Activated CD8-positive, alpha-beta memory T cell treated with anti-CD3 and anti-CD28 coated beads for 36 hours (primary cell): Measurements from ENCODE around the gene COL21A1. TPM values are rescaled to one million over a fixed set of nuclear protein-coding genes. Genes with fewer than 3 reads are reported as not detected.

ENCODE experiments used
- CTCF ChIA-PET: fragments of 350-600 bp; sonication (Branson Sonifier 250); formaldehyde crosslinking; loops from one replicate; lab custom pipeline; 2021; ENCODE audit warnings: antibody characterized with exemption; lab: Charles Lee
- POLR2A ChIA-PET: fragments of 350-600 bp; sonication (Branson Sonifier 250); formaldehyde crosslinking; loops from one replicate; lab custom pipeline; 2021; ENCODE audit warnings: antibody characterized with exemption; lab: Charles Lee
- total RNA-seq, 2 experiments: library from RNA; stranded (reverse); gene quantifications; one replicate each; pipeline ENCODE4 v1.2.3, GENCODE V29; 2021

COL21A1 gene
- total RNA-seq, 2 experiments from 2014 or later: not detected

DNA sequence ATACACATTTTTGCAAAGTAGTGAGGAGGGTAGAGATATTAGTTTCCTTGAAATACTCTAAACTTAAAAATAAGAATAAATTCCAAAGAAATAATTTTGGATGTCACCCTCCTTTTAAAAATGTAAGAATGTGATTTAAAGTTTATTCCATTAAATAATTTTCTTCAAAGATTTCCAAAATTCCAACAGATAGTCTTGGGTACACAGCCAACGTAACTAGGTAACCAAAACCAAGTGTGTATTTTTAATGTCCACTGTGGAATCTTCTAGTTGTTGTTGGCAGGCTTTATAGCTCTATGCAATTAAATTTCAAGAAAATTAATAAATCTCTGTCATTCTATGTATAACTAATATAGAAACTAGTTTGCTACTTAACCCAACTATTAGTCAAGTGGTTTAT lies 101.3 kb downstream of the COL21A1 start:
- POLR2A ChIA-PET: no interaction called here
- CTCF ChIA-PET: no interaction called here

DNA sequence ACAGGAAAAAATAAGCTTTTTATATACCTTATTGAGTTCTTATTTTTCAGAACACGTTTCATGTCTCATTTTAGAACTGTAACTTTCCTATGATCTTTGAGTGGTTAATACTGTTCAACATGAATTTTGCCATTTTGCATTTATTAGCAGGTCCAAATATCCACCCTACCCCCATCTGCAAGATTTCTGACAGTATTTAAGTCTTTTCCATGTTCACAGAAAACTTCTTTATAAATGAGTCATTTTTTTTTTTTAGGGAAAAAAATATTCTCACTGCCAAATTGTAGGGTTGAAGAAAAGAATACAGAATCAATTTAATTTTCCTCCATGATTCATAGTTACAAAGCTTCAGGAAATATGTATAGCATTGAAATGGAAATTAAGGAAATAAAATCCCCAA lies 101.8 kb downstream of the COL21A1 start:
- ChIA-PET POLR2A (no interaction called here), CTCF (no interaction called here)

DNA sequence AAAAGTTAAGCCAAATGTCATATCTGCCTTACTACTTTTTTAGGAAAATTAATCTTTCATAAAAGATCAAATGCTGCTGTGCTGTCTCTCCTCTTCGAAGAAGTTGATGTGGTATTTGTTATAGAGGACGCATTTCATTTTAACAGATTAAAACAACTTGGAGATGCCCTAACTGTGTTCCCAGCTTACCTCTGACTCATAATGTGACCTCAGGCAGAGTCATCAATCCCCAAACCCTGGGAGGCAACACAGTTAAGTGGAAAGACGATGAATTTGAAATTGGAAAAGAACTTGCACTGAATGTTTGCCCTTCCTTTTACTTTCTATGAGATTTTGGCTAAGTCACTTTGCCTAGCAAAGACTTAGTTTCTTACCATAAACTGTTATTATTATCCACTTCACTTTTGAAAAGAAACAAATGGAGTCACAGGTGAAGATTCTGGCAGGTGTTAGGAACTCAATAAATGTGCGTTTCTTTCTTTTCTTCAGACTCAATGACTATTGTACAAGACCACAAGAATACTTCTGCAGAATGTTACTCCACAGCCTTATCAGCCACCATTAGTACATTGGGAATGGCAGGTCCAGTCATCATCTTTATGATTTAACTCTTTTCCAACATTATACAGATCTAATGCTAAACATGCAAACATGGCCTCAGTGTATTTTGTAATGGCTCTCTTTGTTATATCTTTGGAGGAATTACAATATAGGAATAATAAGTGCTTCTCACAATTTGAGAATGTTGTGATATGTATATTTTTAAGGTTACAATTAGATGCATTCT lies 102.6 kb downstream of the COL21A1 start:
- CTCF ChIA-PET: no interaction called here

DNA sequence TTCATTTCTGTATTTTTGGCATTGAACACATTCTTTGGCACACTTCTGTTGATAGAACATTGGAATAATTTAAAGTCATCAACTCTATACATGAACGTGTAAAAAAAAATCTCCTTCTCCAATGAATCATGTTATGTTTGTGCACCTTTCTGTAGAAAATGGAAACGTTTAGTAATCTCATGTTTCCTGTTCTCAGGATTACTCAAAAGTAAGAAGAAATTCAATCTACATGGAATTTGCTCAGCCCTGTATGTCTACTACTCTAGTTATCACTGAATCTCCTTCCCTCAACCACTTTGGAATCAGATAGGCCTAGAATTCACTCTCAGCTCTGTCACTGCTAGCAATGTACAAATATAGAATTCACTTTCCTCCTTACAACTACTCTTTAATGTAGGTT lies 103.6 kb downstream of the COL21A1 start:
- CTCF ChIA-PET: no interaction called here
- POLR2A ChIA-PET: no interaction called here

More for the DNA sequence above, 102.6 kb downstream of the COL21A1 start:
- POLR2A ChIA-PET: no interaction called here

DNA sequence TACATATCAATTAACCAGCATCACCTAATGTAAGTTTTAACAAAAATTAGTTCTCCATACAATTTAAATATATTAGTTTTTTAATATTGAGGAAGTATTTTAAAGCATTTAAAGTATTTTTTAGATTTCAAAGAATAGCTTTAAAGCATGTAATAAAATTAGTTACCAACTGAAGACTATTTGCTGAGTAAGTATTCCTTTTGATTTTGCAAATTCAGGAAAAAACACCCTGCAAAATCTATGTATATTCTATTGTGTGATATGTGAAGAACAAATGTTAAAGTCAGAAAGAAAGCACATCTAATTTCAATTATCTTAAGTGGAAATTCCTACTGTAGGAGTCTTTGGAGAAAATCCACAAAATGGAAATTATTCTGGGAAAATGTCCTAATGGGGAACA lies 107.3 kb downstream of the COL21A1 start:
- POLR2A ChIA-PET: no interaction called here
- CTCF ChIA-PET: no interaction called here

DNA sequence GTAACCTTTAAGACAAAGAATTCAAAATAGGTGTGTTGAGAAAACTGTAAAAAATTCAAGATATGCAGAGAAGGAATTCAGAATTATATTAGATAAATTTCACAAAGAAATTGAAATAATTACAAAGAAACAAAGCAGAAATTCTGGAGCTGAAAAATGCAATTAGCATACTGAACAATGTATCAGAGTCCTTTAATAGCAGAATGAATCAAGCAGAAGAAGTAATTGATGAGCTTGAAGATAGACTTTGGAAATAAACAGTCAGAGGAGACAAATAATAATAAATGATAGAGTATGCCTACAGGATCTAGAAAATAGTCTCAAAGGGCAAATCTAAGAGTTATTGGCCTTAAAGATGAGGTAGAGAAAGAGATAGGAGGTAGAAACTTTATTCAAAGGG lies 131.7 kb downstream of the COL21A1 start:
- CTCF ChIA-PET: no interaction called here
- POLR2A ChIA-PET: no interaction called here

DNA sequence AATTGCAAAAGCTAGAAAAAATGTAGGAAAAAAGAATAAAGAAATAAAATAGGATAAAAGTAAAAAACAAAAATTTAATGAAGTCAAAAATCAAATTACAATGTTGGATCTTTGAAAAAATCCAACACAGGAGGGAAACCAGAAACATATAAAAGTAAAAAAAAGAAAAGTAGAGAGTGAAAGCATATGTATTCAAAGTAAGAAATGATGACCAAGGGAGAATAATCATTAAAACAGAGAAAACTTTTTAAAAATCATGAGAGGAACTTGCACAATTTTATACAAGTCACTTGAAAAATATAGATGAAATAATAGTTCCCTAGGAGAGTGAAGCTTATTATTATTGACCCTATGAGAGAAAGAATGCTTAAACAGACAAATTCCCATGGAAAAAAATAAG lies 138.2 kb downstream of the COL21A1 start:
- POLR2A ChIA-PET: no interaction called here
- CTCF ChIA-PET: no interaction called here

DNA sequence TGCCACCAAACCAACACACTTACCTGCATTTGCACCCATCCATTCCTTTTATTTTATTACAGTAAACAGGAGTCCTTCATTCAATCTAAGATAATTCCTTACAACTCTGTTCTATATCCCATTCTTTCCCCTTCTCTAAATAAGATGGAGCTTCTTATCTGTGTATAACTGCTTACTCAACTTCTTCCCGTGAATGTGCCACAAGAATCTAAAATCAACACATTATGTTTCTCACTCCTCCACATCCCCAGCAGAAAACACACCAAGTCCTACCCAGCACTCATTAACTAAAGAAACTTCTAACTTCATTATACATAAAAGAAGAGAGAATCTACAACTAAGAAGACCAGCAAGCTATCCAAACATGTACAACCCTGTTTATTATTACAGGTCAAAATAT lies 141.1 kb downstream of the COL21A1 start:
- CTCF ChIA-PET: no interaction called here
- POLR2A ChIA-PET: no interaction called here

DNA sequence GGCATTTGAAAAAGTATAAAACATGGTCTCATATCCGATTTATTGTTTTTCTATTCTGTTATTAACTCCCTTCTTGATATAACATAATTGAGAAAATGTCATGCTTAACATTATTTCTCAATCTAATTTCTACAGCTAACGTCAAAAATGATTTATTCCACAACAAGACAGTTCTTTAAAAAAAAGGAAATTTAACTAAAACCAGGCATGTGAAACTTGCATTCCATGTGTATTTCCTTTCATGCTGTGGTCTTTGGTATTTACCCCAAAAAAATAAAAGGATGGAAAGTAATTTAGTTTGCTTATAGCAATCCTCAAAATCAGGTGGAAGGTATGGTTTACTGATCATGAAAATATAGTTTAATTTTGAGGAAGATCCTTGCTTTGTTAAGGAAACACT lies 142.8 kb downstream of the COL21A1 start:
- POLR2A ChIA-PET: no interaction called here
- CTCF ChIA-PET: no interaction called here

DNA sequence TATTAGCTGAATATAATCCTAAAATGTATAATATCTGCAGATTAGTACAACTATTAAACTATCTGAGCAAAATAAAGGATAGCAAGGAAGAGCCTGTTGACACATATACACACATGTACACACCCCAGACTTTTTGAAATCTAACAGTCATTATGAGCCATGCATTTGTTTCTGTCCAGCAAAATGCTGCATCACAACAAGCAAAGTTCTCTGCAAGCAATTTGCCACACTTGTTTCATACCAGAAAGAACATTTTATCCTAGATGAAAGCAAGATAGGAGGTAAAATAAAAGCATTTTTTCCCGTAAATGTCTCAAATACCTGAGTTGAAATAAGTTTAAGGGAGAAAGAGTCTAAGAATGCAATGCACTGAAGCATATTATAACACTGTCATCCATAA lies 145.2 kb downstream of the COL21A1 start:
- ChIA-PET POLR2A (no interaction called here), CTCF (no interaction called here)

DNA sequence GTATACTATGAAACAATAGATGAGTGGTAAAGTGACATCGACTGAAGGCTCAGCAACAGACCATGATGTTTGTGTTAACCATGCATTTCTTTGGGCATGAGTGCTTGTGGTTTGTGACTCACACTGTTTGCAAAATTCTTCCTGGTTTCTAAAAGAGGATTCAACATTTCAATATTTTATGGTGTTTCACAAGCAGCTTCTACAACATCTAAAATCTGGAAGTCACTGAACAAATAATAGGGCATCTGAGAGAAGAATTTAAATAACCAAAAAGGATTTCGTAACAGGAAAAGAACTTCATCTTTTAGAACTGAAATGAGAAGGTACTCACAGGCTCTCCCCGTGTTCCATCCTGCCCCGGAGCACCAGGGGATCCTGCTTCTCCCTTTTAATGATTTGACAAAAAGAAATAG lies 146.2 kb downstream of the COL21A1 start:
- CTCF ChIA-PET: no interaction called here
- POLR2A ChIA-PET: no interaction called here

DNA sequence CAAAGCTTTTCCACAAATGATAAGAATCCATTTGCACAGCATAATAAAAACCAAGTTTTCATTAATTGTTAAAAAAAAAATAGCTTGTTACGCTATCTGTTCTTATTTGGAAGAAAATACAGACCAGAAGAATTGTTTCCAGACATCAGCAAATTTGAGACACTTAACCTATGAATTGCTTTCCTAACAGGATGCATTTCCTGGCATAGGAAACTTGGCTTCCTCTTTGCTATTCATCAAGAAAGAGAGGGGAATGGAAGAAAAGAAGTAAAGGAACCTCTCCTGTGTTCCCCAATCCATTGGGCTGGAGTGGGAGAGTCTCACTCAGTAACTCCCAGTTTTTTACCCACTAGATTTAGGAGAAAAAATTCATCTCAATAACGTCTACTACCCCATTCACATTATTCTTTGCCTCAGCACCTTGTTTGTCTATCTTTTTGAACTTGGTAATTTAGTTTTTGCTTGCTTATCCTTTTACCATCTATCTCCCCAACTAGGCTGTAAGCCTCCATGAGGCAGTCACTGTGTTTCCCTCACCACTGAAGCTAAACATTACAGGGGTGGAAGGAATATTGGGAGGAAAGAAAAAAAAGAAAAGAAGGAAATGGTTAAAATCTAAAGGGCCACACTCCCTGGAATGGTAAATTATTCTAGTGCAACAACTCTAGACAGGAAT lies 150.3 kb downstream of the COL21A1 start:
- ChIA-PET CTCF (no interaction called here), POLR2A (no interaction called here)

DNA sequence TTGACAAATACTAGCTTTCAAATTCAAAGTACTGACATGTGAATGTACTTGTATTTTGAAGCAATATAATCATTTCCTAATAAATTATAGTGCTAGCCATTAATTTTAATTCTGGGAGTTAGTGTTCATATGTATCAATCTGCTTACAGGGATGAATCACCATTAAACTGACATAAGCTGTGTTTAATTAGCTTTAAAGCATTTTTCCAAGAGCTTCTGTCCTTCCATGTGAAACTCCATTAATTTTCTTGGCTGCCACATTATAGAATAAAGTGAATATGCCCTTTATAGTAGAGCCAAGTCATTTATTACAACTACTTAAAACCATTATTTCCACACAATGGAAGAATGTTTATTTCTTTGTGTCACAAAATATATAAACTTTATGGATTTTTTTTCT lies 150.8 kb downstream of the COL21A1 start:
- ChIA-PET CTCF (no interaction called here), POLR2A (no interaction called here)

DNA sequence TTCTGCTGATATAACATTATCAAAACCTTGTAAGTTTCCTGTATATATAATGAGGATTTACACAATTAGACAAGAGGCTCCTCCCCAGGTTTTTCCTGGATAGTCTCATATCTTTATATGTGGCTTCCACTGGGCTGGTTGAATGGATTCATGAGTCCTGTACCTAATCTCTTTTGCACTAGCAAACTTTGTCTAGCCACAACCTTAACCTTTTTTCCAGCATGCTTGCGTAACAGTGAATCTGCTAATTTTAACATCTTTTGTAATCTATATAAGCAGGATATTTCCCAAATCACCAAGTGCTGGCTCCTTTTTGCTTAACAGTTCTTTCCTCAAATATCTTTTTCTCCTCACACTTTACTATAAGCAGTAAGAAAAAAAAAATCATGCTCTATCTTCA lies 153.6 kb downstream of the COL21A1 start:
- CTCF ChIA-PET: no interaction called here
- POLR2A ChIA-PET: no interaction called here

DNA sequence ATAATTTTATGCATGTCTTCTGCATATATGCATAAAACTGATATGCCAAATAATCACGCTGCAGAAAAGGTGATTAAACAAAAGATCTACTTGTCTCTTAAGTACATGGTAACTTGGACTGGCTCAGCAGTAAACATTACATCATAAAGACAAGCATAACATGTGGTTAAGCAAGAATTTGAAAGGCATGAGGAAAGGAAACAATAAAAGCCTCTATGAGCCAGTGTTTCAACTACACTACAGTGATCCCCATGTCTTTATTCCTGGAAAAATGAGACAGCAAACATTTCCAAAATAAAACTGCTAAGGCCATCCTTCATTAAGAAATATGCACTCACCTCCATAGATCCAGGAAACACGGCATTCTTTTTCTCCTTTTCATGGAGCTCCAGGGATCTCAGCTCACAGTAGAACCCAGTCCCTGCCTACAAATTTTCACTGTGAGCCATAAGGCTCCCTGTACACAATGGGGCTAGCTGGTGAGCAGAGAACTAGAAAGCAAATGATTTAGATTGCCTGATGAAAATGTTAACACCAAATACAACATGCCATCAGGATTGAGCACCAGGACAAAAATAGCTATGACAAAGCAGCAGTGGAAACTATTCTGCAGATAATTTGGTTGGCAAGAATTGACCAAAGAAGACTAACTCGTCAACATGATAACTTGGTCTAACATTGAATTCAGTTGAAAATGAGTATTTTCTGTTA lies 156.1 kb downstream of the COL21A1 start:
- ChIA-PET POLR2A (no interaction called here), CTCF (no interaction called here)

DNA sequence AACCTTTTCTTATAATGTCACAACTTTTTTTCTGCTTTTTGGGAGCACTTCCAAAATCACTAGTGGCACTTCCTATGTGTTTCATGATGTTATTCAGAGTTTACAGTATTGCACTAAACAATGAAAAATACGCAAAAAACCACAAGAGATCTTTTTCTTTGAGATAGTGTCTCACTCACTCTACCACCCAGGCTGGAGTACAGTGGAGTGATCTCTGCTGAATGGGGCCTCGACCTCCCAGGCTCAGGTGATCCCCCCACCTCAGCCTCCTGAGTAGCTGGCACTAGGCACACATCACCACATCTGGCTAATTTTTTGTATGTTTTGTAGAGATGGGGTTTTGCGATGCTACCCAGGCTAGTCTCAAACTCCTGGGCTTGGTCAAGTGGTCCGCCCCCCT lies 158.7 kb downstream of the COL21A1 start:
- ChIA-PET CTCF (no interaction called here), POLR2A (no interaction called here)

DNA sequence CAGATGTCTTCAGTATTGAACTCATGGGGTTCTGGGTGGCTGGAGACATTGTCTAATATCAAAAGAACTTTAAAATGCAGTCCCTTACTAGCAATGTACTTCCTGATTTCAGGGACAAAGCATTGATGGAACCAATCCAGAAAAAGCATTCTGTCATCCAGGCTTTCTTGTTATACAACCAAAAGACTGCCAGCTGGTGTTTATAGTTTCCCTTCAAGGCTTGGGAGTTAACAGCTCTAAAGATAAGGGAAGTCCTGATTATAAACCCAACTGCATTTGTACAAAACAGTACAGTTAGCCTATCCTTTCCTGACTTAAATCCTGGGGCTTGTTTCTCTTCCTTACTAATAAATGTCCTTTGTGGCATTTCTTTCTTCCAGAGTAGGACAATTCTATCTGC lies 160.0 kb downstream of the COL21A1 start:
- CTCF ChIA-PET: no interaction called here
- POLR2A ChIA-PET: no interaction called here

DNA sequence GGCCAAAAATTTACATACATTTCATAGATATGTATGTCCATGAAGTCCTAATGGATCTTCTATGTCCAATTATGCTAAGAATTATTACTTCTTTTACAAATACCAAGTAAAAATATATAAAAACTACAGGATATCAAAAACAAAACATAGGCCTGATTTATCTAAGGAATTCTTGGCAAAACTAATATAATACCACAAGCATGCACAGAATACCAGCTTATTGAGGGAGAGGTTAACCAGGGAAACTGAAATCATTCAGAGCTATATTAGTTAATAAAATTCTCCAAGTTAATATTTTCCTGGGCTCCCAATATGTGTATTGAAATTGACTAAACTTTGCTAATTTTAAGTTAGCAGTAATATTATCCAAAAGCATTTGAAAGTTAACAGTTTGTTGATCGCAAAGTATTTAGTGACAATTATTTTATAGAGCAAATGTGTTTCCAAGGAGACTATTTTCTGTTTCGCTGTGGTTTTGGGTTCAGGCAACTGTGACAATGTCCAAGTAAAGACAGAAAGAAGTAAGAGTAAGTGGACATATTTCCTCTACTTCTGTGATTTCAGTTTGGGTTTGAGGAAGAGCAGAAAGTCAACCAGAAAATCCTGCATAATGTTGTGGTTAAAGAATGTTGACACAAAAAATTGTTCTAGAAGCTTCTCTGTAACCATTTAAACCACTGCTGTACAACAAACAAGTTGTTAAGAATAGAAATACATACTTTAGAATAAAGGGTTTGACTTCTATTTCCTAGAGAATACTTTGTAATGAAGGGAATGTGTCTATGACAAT lies 167.4 kb downstream of the COL21A1 start:
- ChIA-PET POLR2A (no interaction called here), CTCF (no interaction called here)

DNA sequence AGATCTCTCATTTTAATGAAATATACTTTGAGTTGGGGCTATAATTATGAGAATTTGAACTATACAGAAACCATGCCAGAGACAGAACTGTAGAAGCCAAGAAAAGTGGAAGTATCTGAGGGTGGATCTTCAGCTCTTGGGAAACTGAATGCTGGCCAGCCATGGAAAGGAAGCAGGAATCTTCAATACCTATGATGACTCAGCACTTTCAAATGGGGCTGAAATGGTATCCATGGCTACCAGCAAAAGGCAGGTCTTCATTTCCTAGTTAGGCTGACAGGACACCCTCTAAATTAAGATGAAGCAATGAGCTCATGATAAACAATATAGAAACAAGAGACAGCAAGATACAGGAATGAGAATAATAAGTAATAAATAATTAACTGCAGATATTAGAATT lies 171.3 kb downstream of the COL21A1 start:
- ChIA-PET CTCF (no interaction called here), POLR2A (no interaction called here)

DNA sequence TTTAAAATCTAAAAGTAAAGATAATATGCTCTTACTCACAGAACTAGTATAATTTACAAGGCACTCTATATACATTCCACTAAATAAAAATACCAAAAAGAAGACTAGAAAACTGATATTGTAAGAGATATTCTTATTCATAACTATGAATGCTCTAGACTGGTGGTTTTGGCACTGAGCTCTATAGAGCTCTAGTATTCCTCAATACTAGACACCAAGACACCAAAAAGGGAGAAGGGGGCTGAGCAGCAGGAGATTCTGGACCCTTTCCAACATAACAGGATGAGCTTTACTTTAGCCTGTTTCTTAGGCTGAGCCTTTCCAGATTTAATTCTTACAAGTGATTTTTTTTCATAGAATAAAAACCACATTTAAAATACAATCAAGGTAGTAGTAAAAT lies 173.6 kb downstream of the COL21A1 start:
- POLR2A ChIA-PET: no interaction called here
- CTCF ChIA-PET: interaction anchor here (0.6 kb wide), 1 partner anchor 443 kb away, joined by 4 read pairs; no protein-coding TSS in a partner anchor
